Measurements from ENCODE around the gene NLRP14. TPM values are rescaled to one million over a fixed set of nuclear protein-coding genes. Genes with fewer than 3 reads are reported as not detected.

The NLRP14 gene, protein sequence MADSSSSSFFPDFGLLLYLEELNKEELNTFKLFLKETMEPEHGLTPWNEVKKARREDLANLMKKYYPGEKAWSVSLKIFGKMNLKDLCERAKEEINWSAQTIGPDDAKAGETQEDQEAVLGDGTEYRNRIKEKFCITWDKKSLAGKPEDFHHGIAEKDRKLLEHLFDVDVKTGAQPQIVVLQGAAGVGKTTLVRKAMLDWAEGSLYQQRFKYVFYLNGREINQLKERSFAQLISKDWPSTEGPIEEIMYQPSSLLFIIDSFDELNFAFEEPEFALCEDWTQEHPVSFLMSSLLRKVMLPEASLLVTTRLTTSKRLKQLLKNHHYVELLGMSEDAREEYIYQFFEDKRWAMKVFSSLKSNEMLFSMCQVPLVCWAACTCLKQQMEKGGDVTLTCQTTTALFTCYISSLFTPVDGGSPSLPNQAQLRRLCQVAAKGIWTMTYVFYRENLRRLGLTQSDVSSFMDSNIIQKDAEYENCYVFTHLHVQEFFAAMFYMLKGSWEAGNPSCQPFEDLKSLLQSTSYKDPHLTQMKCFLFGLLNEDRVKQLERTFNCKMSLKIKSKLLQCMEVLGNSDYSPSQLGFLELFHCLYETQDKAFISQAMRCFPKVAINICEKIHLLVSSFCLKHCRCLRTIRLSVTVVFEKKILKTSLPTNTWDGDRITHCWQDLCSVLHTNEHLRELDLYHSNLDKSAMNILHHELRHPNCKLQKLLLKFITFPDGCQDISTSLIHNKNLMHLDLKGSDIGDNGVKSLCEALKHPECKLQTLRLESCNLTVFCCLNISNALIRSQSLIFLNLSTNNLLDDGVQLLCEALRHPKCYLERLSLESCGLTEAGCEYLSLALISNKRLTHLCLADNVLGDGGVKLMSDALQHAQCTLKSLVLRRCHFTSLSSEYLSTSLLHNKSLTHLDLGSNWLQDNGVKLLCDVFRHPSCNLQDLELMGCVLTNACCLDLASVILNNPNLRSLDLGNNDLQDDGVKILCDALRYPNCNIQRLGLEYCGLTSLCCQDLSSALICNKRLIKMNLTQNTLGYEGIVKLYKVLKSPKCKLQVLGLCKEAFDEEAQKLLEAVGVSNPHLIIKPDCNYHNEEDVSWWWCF
- under 1 TPM; under 0.01 to 0.29 (median 0.16) TPM for total RNA-seq

DNA sequence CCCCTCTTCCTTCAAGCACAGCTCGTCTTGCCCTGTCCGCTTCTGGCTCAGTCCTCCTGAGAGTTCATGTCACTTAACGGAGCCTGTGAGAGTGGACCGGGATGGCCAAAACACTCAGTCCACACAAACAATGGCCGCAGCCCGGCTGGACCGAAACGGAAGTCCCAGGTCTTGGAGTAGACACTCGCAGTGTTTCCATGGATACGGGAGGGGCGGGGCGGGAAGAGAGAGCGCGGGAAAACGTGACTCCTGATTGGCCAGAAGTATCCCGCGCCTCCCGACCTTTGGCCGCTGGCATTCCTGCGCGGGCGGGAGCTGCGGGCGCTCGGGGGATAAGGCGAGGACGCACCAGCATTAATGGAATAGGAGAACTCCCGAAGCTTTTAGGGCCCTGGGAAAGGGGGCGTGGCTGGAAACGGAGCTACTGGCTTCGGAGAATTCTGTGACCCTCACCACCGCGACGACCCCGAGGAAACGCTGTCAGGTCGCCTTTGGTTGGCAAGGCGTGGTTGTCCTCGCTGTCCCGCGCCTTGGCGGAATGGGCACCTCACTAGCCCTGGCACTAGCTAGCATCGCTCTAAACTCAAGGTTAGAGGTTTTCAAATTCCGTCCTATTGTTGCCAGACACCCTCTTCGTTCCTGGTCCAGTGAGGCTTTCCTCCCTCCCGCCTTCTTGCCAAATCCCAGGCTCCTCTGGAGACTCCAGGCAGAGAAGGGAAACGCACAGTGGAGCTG, at the start of gene NLRP14, which contains the start of gene ZNF214:
Gene NLRP14, plus strand, starts transcription at position 297 of the 735 bp plus-strand sequence. CDS start 18,108 bp downstream, outside the sequence.
Gene ZNF214, minus strand, starts transcription at position 164 of the 735 bp plus-strand sequence. CDS start 17,511 bp downstream, outside the sequence.
- TF ChIP-seq, protein P1, sequence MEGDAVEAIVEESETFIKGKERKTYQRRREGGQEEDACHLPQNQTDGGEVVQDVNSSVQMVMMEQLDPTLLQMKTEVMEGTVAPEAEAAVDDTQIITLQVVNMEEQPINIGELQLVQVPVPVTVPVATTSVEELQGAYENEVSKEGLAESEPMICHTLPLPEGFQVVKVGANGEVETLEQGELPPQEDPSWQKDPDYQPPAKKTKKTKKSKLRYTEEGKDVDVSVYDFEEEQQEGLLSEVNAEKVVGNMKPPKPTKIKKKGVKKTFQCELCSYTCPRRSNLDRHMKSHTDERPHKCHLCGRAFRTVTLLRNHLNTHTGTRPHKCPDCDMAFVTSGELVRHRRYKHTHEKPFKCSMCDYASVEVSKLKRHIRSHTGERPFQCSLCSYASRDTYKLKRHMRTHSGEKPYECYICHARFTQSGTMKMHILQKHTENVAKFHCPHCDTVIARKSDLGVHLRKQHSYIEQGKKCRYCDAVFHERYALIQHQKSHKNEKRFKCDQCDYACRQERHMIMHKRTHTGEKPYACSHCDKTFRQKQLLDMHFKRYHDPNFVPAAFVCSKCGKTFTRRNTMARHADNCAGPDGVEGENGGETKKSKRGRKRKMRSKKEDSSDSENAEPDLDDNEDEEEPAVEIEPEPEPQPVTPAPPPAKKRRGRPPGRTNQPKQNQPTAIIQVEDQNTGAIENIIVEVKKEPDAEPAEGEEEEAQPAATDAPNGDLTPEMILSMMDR (IDR thresholded peaks at IDR 0.05): no peak
- peak in 2 of 3 donors; percentile 7 to 23 for TF ChIP-seq POLR2AphosphoS5 (IDR thresholded peaks at IDR 0.05)
- no peaks in the 10 kb centered on the region for H3K4me1 ChIP-seq
- peak within 1 kb of the TSS; percentile 74 to 80 for H3K27ac ChIP-seq
- H3K4me3 ChIP-seq: peak within 1 kb of the TSS; percentile 60 to 71 (median 68)
- H3K36me3 ChIP-seq: no peaks in the 10 kb centered on the region
- no peaks in the 10 kb centered on the region for H3K9me3 ChIP-seq
- no peaks in the 10 kb centered on the region for H3K27me3 ChIP-seq
- intact Hi-C loops (cut with DNase I; ENCODE audit: low total_unique reads): no loop called here
- DNase-seq (ENCODE audit: low spot score in 2 of 2): peak; percentile 92

GRCh38 chr11:6979365-6979764, 40.9 kb upstream of the NLRP14 start:
- Histone ChIP-seq H3K4me3 (no peak overlapping the region), H3K27me3 (no peaks in the 10 kb centered on the region), H3K36me3 (no peaks in the 10 kb centered on the region), H3K4me1 (no peaks in the 10 kb centered on the region), H3K27ac (no peak overlapping the region), H3K9me3 (no peaks in the 10 kb centered on the region)
- no peak for TF ChIP-seq POLR2AphosphoS5 (IDR thresholded peaks at IDR 0.05)
- no peak for TF ChIP-seq POLR2A (IDR thresholded peaks at IDR 0.05)
- TF ChIP-seq, protein P1 (IDR thresholded peaks at IDR 0.05): no peak
- no peak for DNase-seq (ENCODE audit: low spot score in 2 of 2)
- intact Hi-C loops (cut with DNase I; ENCODE audit: low total_unique reads): loop anchor here (10.0 kb wide), 1 partner anchor 1005 kb away; no protein-coding TSS in a partner anchor

DNA sequence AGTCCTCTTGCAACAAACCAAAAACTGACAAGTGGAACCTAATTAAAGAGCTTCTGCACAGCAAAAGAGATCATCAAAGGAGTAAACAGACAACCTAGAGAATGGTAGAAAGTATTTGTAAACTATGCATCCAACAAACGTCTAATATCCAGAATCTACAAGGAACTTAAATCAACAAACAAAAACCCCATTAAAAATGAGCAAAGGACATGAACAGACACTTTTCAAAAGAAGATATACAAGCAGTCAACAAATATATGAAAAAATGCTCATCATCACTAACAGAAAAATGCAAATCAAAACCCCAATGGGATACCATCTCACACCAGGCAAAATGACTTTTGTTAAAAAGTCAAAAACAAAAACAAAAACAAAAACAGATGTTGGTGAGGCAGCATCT, 33.8 kb upstream of the NLRP14 start:
- TF ChIP-seq POLR2A (IDR thresholded peaks at IDR 0.05) (no peak), POLR2AphosphoS5 (IDR thresholded peaks at IDR 0.05) (no peak)
- TF ChIP-seq, protein P1 (IDR thresholded peaks at IDR 0.05): no peak
- Histone ChIP-seq H3K9me3 (no peaks in the 10 kb centered on the region), H3K36me3 (no peaks in the 10 kb centered on the region), H3K4me3 (no peak overlapping the region), H3K27ac (no peak overlapping the region), H3K27me3 (no peaks in the 10 kb centered on the region), H3K4me1 (no peaks in the 10 kb centered on the region)
- DNase-seq (ENCODE audit: low spot score in 2 of 2): no peak
- intact Hi-C loops (cut with DNase I; ENCODE audit: low total_unique reads): no loop called here

- intact Hi-C loops (cut with DNase I; ENCODE audit: low total_unique reads): no loop called here
- no peaks in the 10 kb centered on the region for H3K36me3 ChIP-seq
- no peak overlapping the region for H3K4me3 ChIP-seq
- H3K9me3 ChIP-seq: no peaks in the 10 kb centered on the region
- no peaks in the 10 kb centered on the region for H3K4me1 ChIP-seq
- no peak overlapping the region for H3K27ac ChIP-seq
- TF ChIP-seq, protein P1 (IDR thresholded peaks at IDR 0.05): no peak
- TF ChIP-seq POLR2A (IDR thresholded peaks at IDR 0.05): no peak
- TF ChIP-seq POLR2AphosphoS5 (IDR thresholded peaks at IDR 0.05): no peak
- DNase-seq (ENCODE audit: low spot score in 2 of 2): no peak
- H3K27me3 ChIP-seq: no peaks in the 10 kb centered on the region
These were observed 31.8 kb upstream of the NLRP14 start for GRCh38 chr11:6988506-6988905.

Data from breast epithelium (tissue), 4 donors.